ENCODE data around the gene ARHGEF40. TPM values are rescaled to one million over a fixed set of nuclear protein-coding genes. Genes with fewer than 3 reads are reported as not detected.
"Not testable (repeated sequence)": the region's sequence is repeated elsewhere in the genome, so short reads cannot be mapped to it uniquely, and the experiment has no call there.

ARHGEF40 gene
- total RNA-seq, 3 donors from 2014 or later, result 33.7 to 51.4 (median 40.6) TPM

DNA sequence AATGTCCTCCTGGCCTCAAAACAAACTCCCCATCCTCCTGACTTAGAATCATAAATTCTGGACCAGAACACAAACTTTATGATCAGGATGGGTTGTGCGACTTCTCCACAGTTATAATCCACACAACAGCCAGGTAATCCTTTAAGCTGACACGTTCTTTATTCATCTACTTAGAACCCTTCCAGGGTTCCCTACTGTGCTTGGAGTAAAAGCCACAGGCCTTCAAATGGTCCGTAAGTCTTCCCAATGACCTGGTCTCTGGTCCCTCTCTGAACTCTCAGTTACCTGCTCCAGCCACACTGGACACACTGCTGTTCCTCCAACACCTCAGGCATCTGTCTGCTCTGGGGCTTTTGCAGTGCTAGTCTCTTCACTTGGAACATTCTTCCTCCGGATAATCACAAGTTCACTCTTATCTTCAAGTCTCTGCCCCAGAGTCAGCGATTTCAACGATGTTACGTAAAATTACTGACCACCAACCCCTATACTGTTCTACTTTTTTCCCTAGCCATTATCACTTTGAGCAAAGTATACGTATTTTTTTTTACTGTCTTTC is 29.7 kb upstream of the ARHGEF40 start:
- TF ChIP-seq, protein P1, sequence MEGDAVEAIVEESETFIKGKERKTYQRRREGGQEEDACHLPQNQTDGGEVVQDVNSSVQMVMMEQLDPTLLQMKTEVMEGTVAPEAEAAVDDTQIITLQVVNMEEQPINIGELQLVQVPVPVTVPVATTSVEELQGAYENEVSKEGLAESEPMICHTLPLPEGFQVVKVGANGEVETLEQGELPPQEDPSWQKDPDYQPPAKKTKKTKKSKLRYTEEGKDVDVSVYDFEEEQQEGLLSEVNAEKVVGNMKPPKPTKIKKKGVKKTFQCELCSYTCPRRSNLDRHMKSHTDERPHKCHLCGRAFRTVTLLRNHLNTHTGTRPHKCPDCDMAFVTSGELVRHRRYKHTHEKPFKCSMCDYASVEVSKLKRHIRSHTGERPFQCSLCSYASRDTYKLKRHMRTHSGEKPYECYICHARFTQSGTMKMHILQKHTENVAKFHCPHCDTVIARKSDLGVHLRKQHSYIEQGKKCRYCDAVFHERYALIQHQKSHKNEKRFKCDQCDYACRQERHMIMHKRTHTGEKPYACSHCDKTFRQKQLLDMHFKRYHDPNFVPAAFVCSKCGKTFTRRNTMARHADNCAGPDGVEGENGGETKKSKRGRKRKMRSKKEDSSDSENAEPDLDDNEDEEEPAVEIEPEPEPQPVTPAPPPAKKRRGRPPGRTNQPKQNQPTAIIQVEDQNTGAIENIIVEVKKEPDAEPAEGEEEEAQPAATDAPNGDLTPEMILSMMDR (IDR thresholded peaks at IDR 0.05), result peak in 1 of 3 donors; percentile 4
- TF ChIP-seq POLR2AphosphoS5 (IDR thresholded peaks at IDR 0.05), result no peak
- no peak for TF ChIP-seq POLR2A (IDR thresholded peaks at IDR 0.05)
- Histone ChIP-seq H3K9me3 (no peaks in the 10 kb centered on the region), H3K4me3 (no peak overlapping the region), H3K4me1 (peaks cover 0 to 32% of the 10 kb centered on the region in 2 donors), H3K27ac (peak overlapping the region; percentile 70 to 80), H3K36me3 (no peaks in the 10 kb centered on the region), H3K27me3 (no peaks in the 10 kb centered on the region)
- DNase-seq (ENCODE audit: low spot score in 2 of 2), result no peak
- intact Hi-C loops (cut with DNase I; ENCODE audit: low total_unique reads), result no loop called here

DNA sequence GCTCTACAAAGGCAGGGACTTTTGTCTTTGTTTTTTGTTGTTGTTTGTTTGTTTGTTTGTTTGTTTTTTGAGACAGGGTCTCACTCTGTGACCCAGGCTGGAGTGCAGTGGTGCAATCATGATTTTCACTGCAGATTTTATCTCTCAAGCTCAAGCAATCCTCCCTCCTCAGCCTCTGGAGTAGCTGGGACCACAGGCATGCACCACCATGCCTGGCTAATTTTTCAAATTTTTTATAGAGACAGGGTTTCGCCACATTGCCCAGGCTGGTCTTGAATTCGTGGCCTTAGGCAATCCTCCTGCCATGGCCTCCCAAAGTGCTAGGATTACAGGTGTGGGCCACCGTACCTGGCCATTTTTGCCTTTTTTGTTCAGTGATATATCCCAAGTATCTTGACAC is 29.2 kb upstream of the ARHGEF40 start:
- H3K4me1 ChIP-seq, result peaks cover 0 to 32% of the 10 kb centered on the region in 2 donors
- H3K4me3 ChIP-seq; H3K36me3 ChIP-seq; H3K9me3 ChIP-seq; H3K27me3 ChIP-seq; DNase-seq (ENCODE audit: low spot score in 2 of 2); intact Hi-C loops (cut with DNase I; ENCODE audit: low total_unique reads): not testable (repeated sequence)
- peak overlapping the region; percentile 70 to 84 for H3K27ac ChIP-seq

DNA sequence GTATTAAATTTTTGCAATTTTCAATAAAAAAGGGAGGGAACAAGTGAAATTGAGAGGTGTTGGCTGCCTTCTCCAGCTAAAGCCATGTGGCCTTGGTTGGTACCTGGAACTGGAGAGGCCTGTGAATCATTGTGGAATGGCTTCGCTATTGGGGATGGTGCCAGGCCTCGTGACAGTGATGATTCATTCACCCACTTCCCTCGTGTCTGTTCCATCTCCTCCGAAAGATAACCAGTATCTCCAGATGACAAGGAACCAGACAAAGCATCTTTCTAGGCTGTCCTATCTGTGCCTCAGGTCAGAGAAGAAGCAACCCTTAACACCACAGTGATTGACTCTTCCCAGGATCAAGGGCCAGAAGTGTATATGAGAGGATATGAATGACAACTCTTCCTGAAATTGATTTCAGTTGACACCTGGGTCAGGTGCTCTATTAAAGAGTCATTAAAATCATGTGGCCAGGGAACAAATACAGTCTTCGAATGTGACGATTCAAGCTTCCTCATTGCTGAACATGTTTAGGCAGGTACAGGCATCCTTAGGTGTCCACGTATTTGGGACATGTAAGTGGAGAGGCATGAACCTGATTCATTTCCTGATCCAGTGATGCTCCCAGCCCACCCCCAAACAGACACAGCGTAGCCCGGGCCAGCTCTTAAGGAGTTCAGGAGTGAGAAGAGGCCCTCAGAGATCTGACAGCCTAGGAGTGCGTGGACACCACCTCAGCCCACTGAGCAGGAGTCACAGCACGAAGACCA is 28.2 kb upstream of the ARHGEF40 start, which contains the start of gene RNASE7:
Gene RNASE7 (plus strand): TSS at position 687 of the 758 bp plus-strand sequence. CDS start 631 bp downstream, outside the sequence.
- TF ChIP-seq POLR2AphosphoS5 (IDR thresholded peaks at IDR 0.05), result peak in 2 of 3 donors; percentile 19 to 27
- no peak for TF ChIP-seq POLR2A (IDR thresholded peaks at IDR 0.05)
- Histone ChIP-seq H3K27ac (peak within 1 kb of the TSS; percentile 70 to 84), H3K9me3 (no peaks in the 10 kb centered on the region), H3K4me3 (peak within 1 kb of the TSS in 1 of 3 donors; percentile 27), H3K36me3 (no peaks in the 10 kb centered on the region), H3K4me1 (peaks cover 0 to 32% of the 10 kb centered on the region in 2 donors), H3K27me3 (no peaks in the 10 kb centered on the region)
- DNase-seq (ENCODE audit: low spot score in 2 of 2), result peak in 1 of 2 donors; percentile 78
- intact Hi-C loops (cut with DNase I; ENCODE audit: low total_unique reads), result no loop called here

DNA sequence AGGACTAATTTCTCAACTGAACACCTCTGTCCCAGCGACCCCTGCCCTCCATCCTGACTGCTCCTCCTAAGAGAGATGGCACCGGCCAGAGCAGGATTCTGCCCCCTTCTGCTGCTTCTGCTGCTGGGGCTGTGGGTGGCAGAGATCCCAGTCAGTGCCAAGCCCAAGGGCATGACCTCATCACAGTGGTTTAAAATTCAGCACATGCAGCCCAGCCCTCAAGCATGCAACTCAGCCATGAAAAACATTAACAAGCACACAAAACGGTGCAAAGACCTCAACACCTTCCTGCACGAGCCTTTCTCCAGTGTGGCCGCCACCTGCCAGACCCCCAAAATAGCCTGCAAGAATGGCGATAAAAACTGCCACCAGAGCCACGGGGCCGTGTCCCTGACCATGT is 27.2 kb upstream of the ARHGEF40 start:
- Histone ChIP-seq H3K27me3 (no peaks in the 10 kb centered on the region), H3K36me3 (no peaks in the 10 kb centered on the region), H3K4me3 (peak overlapping the region in 1 of 3 donors; percentile 27), H3K9me3 (no peaks in the 10 kb centered on the region), H3K27ac (peak overlapping the region; percentile 70 to 84), H3K4me1 (peaks cover 0 to 32% of the 10 kb centered on the region in 2 donors)
- TF ChIP-seq, protein P1 (IDR thresholded peaks at IDR 0.05), result no peak
- TF ChIP-seq POLR2A (IDR thresholded peaks at IDR 0.05) (no peak), POLR2AphosphoS5 (IDR thresholded peaks at IDR 0.05) (no peak)
- DNase-seq (ENCODE audit: low spot score in 2 of 2), result no peak
- intact Hi-C loops (cut with DNase I; ENCODE audit: low total_unique reads), result no loop called here

DNA sequence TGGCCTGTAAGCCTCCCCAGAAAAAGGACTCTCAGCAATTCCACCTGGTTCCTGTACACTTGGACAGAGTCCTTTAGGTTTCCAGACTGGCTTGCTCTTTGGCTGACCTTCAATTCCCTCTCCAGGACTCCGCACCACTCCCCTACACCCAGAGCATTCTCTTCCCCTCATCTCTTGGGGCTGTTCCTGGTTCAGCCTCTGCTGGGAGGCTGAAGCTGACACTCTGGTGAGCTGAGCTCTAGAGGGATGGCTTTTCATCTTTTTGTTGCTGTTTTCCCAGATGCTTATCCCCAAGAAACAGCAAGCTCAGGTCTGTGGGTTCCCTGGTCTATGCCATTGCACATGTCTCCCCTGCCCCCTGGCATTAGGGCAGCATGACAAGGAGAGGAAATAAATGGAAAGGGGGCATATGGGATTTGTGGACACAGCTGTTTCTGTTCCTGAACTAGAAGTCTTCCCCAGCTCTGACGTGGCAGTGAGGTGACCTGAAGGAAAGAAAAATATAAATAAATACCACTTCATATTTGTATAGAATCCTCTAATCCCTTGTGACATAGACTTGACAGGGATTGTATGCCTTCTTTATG is 26.6 kb upstream of the ARHGEF40 start:
- no peak for DNase-seq (ENCODE audit: low spot score in 2 of 2)
- Histone ChIP-seq H3K27me3 (no peaks in the 10 kb centered on the region), H3K27ac (peak overlapping the region; percentile 70 to 84), H3K4me1 (peaks cover 0 to 31% of the 10 kb centered on the region in 2 donors), H3K4me3 (no peak overlapping the region), H3K36me3 (no peaks in the 10 kb centered on the region), H3K9me3 (no peaks in the 10 kb centered on the region)
- no peak for TF ChIP-seq POLR2A (IDR thresholded peaks at IDR 0.05)
- TF ChIP-seq, protein P1 (IDR thresholded peaks at IDR 0.05), result no peak
- no peak for TF ChIP-seq POLR2AphosphoS5 (IDR thresholded peaks at IDR 0.05)
- intact Hi-C loops (cut with DNase I; ENCODE audit: low total_unique reads), result no loop called here
